Endometrial microvascular endothelial cells (primary cell): ENCODE measurements around the gene CXCR1. TPM values are rescaled to one million over a fixed set of nuclear protein-coding genes. Genes with fewer than 3 reads are reported as not detected.

Experiments used
- in situ Hi-C: cut with HindIII; loops from 2 replicates; pipeline ENCODE4 v1.10.0; 2017; ENCODE audit warnings: low sequenced_read_pairs, low pct_unique_long_range_greater_than_20kb; ENCODE audit errors: inconsistent ontology term
- total RNA-seq: library from RNA; depleted of rRNA; stranded (reverse); fragments of >200 nt; gene quantifications from one replicate; pipeline ENCODE4 v1.2.3, GENCODE V29; 2015; ENCODE audit errors: inconsistent ontology term

CXCR1 gene
- total RNA-seq, 1 donor from 2014 or later = not detected

GRCh38 chr2:218168635-218169462 lies 2.1 kb upstream of the CXCR1 start:
- in situ Hi-C loops = no loop called here

- in situ Hi-C loops = no loop called here
Observed at GRCh38 chr2:218168016-218168415, 1.3 kb upstream of the CXCR1 start.

GRCh38 chr2:218162814-218163213 lies 3.9 kb downstream of the CXCR1 start:
- in situ Hi-C loops = no loop called here

- in situ Hi-C loops = no loop called here
Observed at GRCh38 chr2:218161644-218162043, 5.1 kb downstream of the CXCR1 start.

- in situ Hi-C loops = no loop called here
Observed at GRCh38 chr2:218155953-218156479, 10.7 kb downstream of the CXCR1 start.

GRCh38 chr2:218152777-218153176 lies 14.0 kb downstream of the CXCR1 start:
- in situ Hi-C loops = no loop called here

GRCh38 chr2:218152172-218152571 lies 14.6 kb downstream of the CXCR1 start:
- in situ Hi-C loops = no loop called here

GRCh38 chr2:218149848-218150440 lies 16.8 kb downstream of the CXCR1 start:
- in situ Hi-C loops = no loop called here

- in situ Hi-C loops = no loop called here
Observed at GRCh38 chr2:218149098-218149497, 17.7 kb downstream of the CXCR1 start.

- in situ Hi-C loops = no loop called here
Observed at GRCh38 chr2:218146056-218146455, 20.7 kb downstream of the CXCR1 start.

- in situ Hi-C loops = no loop called here
Observed at GRCh38 chr2:218145124-218145523, 21.6 kb downstream of the CXCR1 start.

GRCh38 chr2:218138047-218138446 lies 28.7 kb downstream of the CXCR1 start:
- in situ Hi-C loops = no loop called here

GRCh38 chr2:218137514-218137913 lies 29.2 kb downstream of the CXCR1 start:
- in situ Hi-C loops = no loop called here

- in situ Hi-C loops = no loop called here
Observed at GRCh38 chr2:218130822-218131221, 35.9 kb downstream of the CXCR1 start.

GRCh38 chr2:218130377-218130776 lies 36.4 kb downstream of the CXCR1 start:
- in situ Hi-C loops = no loop called here

GRCh38 chr2:218129458-218130135 lies 37.2 kb downstream of the CXCR1 start:
- in situ Hi-C loops = no loop called here

- in situ Hi-C loops = no loop called here
Observed at GRCh38 chr2:218128781-218129457, 37.8 kb downstream of the CXCR1 start.

GRCh38 chr2:218127929-218128455 lies 38.8 kb downstream of the CXCR1 start:
- in situ Hi-C loops = no loop called here

- in situ Hi-C loops = no loop called here
Observed at GRCh38 chr2:218125626-218126080, 41.1 kb downstream of the CXCR1 start, which contains the start of gene CXCR2. TSS of gene CXCR2 (plus strand) at chr2:218126028. CDS start at chr2:218134802, 8,774 bp downstream.
